Ovary (tissue), 9 donors: ENCODE measurements around the gene IL3RA. TPM values are rescaled to one million over a fixed set of nuclear protein-coding genes. Genes with fewer than 3 reads are reported as not detected.

Experiments used
- DNase-seq, 5 donors: peaks; one replicate each; pipeline ENCODE4 v3.0.0-alpha.2; 2019 to 2020
- H3K27ac ChIP-seq, 2 donors: fragments of 200-600 bp; one replicate each; pipeline versions ENCODE4 v1.5.1 to v1.8.0; 2019 to 2022
- H3K27me3 ChIP-seq: fragments of 200-600 bp; one replicate; pipeline ENCODE4 v1.8.0; 2022
- H3K36me3 ChIP-seq: fragments of 200-600 bp; sonication (generic); one replicate; pipeline ENCODE4 v1.5.1; 2019
- H3K4me1 ChIP-seq: one replicate; pipeline ENCODE4 v1.8.1; 2013; ENCODE audit warnings: mild to moderate bottlenecking, moderate library complexity; ENCODE audit not compliant: insufficient read depth
- H3K4me3 ChIP-seq: fragments of 200-600 bp; sonication (generic); one replicate; pipeline ENCODE4 v1.5.1; 2017
- H3K9me3 ChIP-seq, 2 donors: fragments of 200-600 bp in 1 of 2; sonication (generic) in 1 of 2; one replicate each; pipeline versions ENCODE4 v1.5.1 to v1.8.1; 2013 to 2019; ENCODE audit warnings: mild to moderate bottlenecking in 1 of 2, moderate library complexity in 1 of 2
- EP300 ChIP-seq: sonication (generic); formaldehyde crosslinking; IDR thresholded peaks from one replicate; pipeline ENCODE4 v1.6.1; 2017; ENCODE audit warnings: antibody characterized with exemption
- POLR2A ChIP-seq: fragments of 450-650 bp; IDR thresholded peaks from one replicate; pipeline ENCODE4 v1.6.1; 2017; ENCODE audit warnings: antibody characterized with exemption, mild to moderate bottlenecking, moderate library complexity
- WGBS, 3 donors: extraction: QIAGEN DNeasy Blood & Tissue Kit in 1 of 3; methylation state at CpG; one replicate each; pipeline versions ENCODE4 v1.1.5 to v1.1.7; 2013 to 2017; 5-methylcytosine and 5-hydroxymethylcytosine counted together
- intact Hi-C, 4 donors: fragments of 100-400 bp; cut with DNase I; formaldehyde crosslinking; loops; one replicate each; pipeline versions ENCODE4 v1.11.0 to v1.15.1; 2022 to 2023
- polyA plus RNA-seq, 2 donors: library from polyadenylated mRNA; stranded (reverse); fragments of 200-250 nt in 1 of 2; fragments of 350-450 nt in 1 of 2; fragmentation: Illumina TruSeq in 1 of 2; extraction: RNeasy Lipid Tissue Mini Kit (QIAGEN cat#74804) in 1 of 2; gene quantifications; one replicate each; pipeline ENCODE4 v1.2.3, GENCODE V29; 2013 to 2014
- total RNA-seq, 7 donors: library from RNA; depleted of rRNA in 2 of 7; stranded (reverse); fragments of >200 nt in 2 of 7; fragmentation: NEBNext Ultra II Directional in 3 of 7; extraction: Animal tissue kit (Norgen Biotek cat#: 25700) in 3 of 7; gene quantifications; one replicate each; pipeline versions ENCODE4 v1.1.0 to v1.2.4, GENCODE V29; 2016 to 2023
- TF ChIP-seq, protein P1 (sequence below), 3 donors: fragments of 450-650 bp in 2 of 3; fragments of 200-600 bp in 1 of 3; IDR thresholded peaks; one replicate each; pipeline versions ENCODE4 v1.5.1 to v1.8.0; 2016 to 2022; ENCODE audit warnings: antibody characterized with exemption in 3 of 3, mild to moderate bottlenecking in 1 of 3
- donor health status: DM: no; HTN: no; CAD: no; lungs with moderate emphysema.
- donor health status: DM: no; HTN: no; CAD: no.
- donor health status: Bipolar disorder and iron deficiency.
- donor health status: DM: yes; HTN: yes; CAD: no.
- donor health status: DM: no; HTN: no; CAD: no.
- donor health status: DM: yes; HTN: yes; CAD: no.

IL3RA gene
- total and polyA plus RNA-seq, 9 donors, result 0.12 to 5.1 (median 2.0) TPM

GRCh38 chrX:1395646-1396216 is 59.1 kb downstream of the IL3RA start:
- DNase-seq, result peak in 1 of 5 donors; percentile 1
- H3K4me1 ChIP-seq, result peaks cover 4% of the 10 kb centered on the region
- H3K27ac ChIP-seq, result no peak overlapping the region
- no peaks in the 10 kb centered on the region for H3K36me3 ChIP-seq
- H3K27me3 ChIP-seq, result no peaks in the 10 kb centered on the region
- H3K9me3 ChIP-seq, result no peaks in the 10 kb centered on the region
- WGBS, 3 donors, result 95 to 98% (median 97%) methylated on average over 5 of the region's 5 CpGs
- TF ChIP-seq, protein P1, sequence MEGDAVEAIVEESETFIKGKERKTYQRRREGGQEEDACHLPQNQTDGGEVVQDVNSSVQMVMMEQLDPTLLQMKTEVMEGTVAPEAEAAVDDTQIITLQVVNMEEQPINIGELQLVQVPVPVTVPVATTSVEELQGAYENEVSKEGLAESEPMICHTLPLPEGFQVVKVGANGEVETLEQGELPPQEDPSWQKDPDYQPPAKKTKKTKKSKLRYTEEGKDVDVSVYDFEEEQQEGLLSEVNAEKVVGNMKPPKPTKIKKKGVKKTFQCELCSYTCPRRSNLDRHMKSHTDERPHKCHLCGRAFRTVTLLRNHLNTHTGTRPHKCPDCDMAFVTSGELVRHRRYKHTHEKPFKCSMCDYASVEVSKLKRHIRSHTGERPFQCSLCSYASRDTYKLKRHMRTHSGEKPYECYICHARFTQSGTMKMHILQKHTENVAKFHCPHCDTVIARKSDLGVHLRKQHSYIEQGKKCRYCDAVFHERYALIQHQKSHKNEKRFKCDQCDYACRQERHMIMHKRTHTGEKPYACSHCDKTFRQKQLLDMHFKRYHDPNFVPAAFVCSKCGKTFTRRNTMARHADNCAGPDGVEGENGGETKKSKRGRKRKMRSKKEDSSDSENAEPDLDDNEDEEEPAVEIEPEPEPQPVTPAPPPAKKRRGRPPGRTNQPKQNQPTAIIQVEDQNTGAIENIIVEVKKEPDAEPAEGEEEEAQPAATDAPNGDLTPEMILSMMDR (IDR thresholded peaks at IDR 0.05), result no peak
- no peak for TF ChIP-seq EP300
- no peak for TF ChIP-seq POLR2A
- no peak overlapping the region for H3K4me3 ChIP-seq
- intact Hi-C loops, result no loop called here

GRCh38 chrX:1397001-1397400 is 60.4 kb downstream of the IL3RA start:
- Histone ChIP-seq H3K4me3 (no peak overlapping the region), H3K27me3 (no peaks in the 10 kb centered on the region), H3K36me3 (no peaks in the 10 kb centered on the region), H3K9me3 (no peaks in the 10 kb centered on the region), H3K27ac (no peak overlapping the region), H3K4me1 (no peaks in the 10 kb centered on the region)
- TF ChIP-seq EP300, result no peak
- TF ChIP-seq POLR2A, result no peak
- TF ChIP-seq, protein P1 (IDR thresholded peaks at IDR 0.05), result no peak
- intact Hi-C loops, result no loop called here
- DNase-seq, result peak in 2 of 5 donors; percentile 19 to 31
- 82 to 84% (median 82%) methylated on average over 15 of the region's 15 CpGs for WGBS, 3 donors

GRCh38 chrX:1397441-1398270 is 61.1 kb downstream of the IL3RA start:
- Histone ChIP-seq H3K9me3 (no peaks in the 10 kb centered on the region), H3K4me3 (no peak overlapping the region), H3K27me3 (no peaks in the 10 kb centered on the region), H3K36me3 (no peaks in the 10 kb centered on the region), H3K4me1 (no peaks in the 10 kb centered on the region), H3K27ac (no peak overlapping the region)
- intact Hi-C loops, result no loop called here
- TF ChIP-seq, protein P1 (IDR thresholded peaks at IDR 0.05), result no peak
- TF ChIP-seq EP300 (no peak), POLR2A (no peak)
- WGBS, 3 donors, result 79 to 88% (median 88%) methylated on average over 25 to 29 of the region's 29 CpGs
- DNase-seq, result peak in 3 of 5 donors; percentile 12 to 24 (median 16)

DNA sequence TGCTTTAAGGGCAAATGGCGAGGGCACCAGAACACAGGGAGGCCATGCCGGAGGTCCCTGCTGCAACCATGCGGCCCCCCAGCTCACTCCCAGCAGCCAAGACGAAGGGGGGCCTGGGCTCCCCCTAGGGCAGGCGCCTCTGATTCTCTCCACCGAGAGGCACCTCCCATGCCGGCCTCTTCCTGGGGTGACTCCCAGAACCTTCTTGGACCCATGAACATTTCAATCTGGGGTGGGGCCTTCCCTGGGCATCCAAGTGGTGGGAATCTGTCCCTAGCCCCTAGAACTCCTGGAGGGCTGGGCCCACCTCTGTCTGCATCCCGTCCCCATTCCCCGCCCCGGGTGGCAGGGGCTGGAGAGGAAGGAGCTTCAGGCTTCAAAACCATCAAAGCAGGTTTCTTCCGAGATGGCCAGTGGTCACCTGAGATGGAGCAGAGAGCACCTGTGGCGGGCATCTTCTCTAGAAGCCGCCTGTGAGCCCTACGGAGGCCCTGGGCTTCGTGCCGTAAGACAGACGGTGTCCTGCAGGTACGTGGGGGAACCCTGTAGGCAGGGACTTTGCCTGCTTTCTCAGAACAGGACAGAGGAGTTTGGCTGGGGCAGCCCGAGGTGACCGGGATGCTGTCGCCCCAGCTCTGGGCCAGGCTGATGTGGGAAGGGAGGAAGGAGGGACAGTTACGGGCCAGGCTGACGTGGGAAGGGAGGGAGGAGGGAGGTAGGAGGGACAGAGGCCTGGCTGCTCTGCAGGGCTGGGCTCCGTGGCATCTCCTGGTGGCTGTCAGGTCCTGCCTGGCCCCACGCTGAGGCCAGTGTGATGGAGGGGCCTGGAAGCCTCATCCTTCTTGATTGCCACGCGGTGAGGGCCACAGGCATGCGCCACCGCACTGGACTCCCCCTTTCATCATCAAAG is 62.1 kb downstream of the IL3RA start:
- WGBS, 3 donors, result 82 to 87% (median 87%) methylated on average over 27 to 29 of the region's 29 CpGs
- Histone ChIP-seq H3K36me3 (no peaks in the 10 kb centered on the region), H3K4me3 (no peak overlapping the region), H3K9me3 (no peaks in the 10 kb centered on the region), H3K27me3 (no peaks in the 10 kb centered on the region), H3K4me1 (no peaks in the 10 kb centered on the region), H3K27ac (no peak overlapping the region)
- peak in 3 of 5 donors; percentile 23 to 35 (median 24) for DNase-seq
- intact Hi-C loops, result no loop called here
- TF ChIP-seq, protein P1 (IDR thresholded peaks at IDR 0.05), result no peak
- no peak for TF ChIP-seq POLR2A
- no peak for TF ChIP-seq EP300
